Panc1 (cell line): ENCODE data around the gene ARCN1.

ENCODE experiments used
- CTCF ChIP-seq: fragments of 450-650 bp; IDR thresholded peaks from 2 replicates; pipeline ENCODE4 v1.5.1; 2017; ENCODE audit warnings: mild to moderate bottlenecking
- REST ChIP-seq, 2 experiments: IDR thresholded peaks; 2 replicates each; pipeline ENCODE4 v1.6.1; 2011 to 2012; ENCODE audit warnings: low read depth in 2 of 2, control low read depth in 1 of 2, low read length in 1 of 2, mild to moderate bottlenecking in 1 of 2, moderate library complexity in 1 of 2; ENCODE audit not compliant: insufficient read depth in 1 of 2
- TCF7L2 ChIP-seq: IDR thresholded peaks from 2 replicates; pipeline ENCODE4 v1.6.1; 2011; ENCODE audit warnings: mild to moderate bottlenecking, low read depth, low read length, inconsistent platforms

- TF ChIP-seq TCF7L2 (no peak), CTCF (no peak), REST (IDR thresholded peaks at IDR 0.05; ENCODE audit: insufficient read depth in 1 of 2, low read depth in 2 of 2, low read length in 1 of 2) (no peak)
Measured at GRCh38 chr11:118569670-118570069, 2.5 kb upstream of the ARCN1 start.
